Measurements from ENCODE around the gene PIM2. TPM values are rescaled to one million over a fixed set of nuclear protein-coding genes. Genes with fewer than 3 reads are reported as not detected.

PIM2 gene
- total and polyA plus RNA-seq, 2 donors from 2014 or later, result 8.7 to 29.6 TPM

GRCh38 chrX:48934581-48935300, 15.9 kb upstream of the PIM2 start:
- Histone ChIP-seq H3K4me1 (ENCODE audit: control insufficient read depth in 2 of 3, insufficient read depth in 2 of 3, low read depth in 1 of 3, low read length in 3 of 3) (no peaks in the 10 kb centered on the region), H3K27ac (ENCODE audit: low read depth in 2 of 2, low read length in 2 of 2) (no peak overlapping the region), H3K36me3 (ENCODE audit: control insufficient read depth in 2 of 3, insufficient read depth in 3 of 3, low read length in 3 of 3) (peaks cover 2 to 27% (median 2%) of the 10 kb centered on the region in 3 donors), H3K9ac (ENCODE audit: low read length in 3 of 3) (no peak overlapping the region), H3K27me3 (ENCODE audit: control insufficient read depth, insufficient read depth, low read length) (no peaks in the 10 kb centered on the region), H3K4me3 (ENCODE audit: low read length in 3 of 3) (no peak overlapping the region), H3K9me3 (ENCODE audit: control insufficient read depth in 2 of 3, insufficient read depth in 1 of 3, low read length in 3 of 3) (no peaks in the 10 kb centered on the region)
- TF ChIP-seq, protein P1, sequence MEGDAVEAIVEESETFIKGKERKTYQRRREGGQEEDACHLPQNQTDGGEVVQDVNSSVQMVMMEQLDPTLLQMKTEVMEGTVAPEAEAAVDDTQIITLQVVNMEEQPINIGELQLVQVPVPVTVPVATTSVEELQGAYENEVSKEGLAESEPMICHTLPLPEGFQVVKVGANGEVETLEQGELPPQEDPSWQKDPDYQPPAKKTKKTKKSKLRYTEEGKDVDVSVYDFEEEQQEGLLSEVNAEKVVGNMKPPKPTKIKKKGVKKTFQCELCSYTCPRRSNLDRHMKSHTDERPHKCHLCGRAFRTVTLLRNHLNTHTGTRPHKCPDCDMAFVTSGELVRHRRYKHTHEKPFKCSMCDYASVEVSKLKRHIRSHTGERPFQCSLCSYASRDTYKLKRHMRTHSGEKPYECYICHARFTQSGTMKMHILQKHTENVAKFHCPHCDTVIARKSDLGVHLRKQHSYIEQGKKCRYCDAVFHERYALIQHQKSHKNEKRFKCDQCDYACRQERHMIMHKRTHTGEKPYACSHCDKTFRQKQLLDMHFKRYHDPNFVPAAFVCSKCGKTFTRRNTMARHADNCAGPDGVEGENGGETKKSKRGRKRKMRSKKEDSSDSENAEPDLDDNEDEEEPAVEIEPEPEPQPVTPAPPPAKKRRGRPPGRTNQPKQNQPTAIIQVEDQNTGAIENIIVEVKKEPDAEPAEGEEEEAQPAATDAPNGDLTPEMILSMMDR (IDR thresholded peaks at IDR 0.05; ENCODE audit: borderline replicate concordance, extremely low read depth, insufficient read depth), result no peak
- intact Hi-C loops (cut with DNase I), result no loop called here
- DNase-seq (no peak), FAIRE-seq (no peak)

- Histone ChIP-seq H3K4me1 (ENCODE audit: control insufficient read depth in 2 of 3, insufficient read depth in 2 of 3, low read depth in 1 of 3, low read length in 3 of 3) (no peaks in the 10 kb centered on the region), H3K27ac (ENCODE audit: low read depth in 2 of 2, low read length in 2 of 2) (no peak overlapping the region), H3K4me3 (ENCODE audit: low read length in 3 of 3) (no peak overlapping the region), H3K9me3 (ENCODE audit: control insufficient read depth in 2 of 3, insufficient read depth in 1 of 3, low read length in 3 of 3) (no peaks in the 10 kb centered on the region), H3K27me3 (ENCODE audit: control insufficient read depth, insufficient read depth, low read length) (no peaks in the 10 kb centered on the region), H3K9ac (ENCODE audit: low read length in 3 of 3) (no peak overlapping the region), H3K36me3 (ENCODE audit: control insufficient read depth in 2 of 3, insufficient read depth in 3 of 3, low read length in 3 of 3) (peaks cover 2 to 27% (median 2%) of the 10 kb centered on the region in 3 donors)
- FAIRE-seq, result no peak
- DNase-seq, result no peak
- TF ChIP-seq, protein P1 (IDR thresholded peaks at IDR 0.05; ENCODE audit: borderline replicate concordance, extremely low read depth, insufficient read depth), result no peak
- intact Hi-C loops (cut with DNase I), result no loop called here
These were observed 14.9 kb upstream of the PIM2 start for GRCh38 chrX:48933757-48934156.

- TF ChIP-seq, protein P1 (IDR thresholded peaks at IDR 0.05; ENCODE audit: borderline replicate concordance, extremely low read depth, insufficient read depth), result no peak
These were observed 9.0 kb upstream of the PIM2 start for GRCh38 chrX:48927736-48928382.

More at GRCh38 chrX:48927736-48928382, 9.0 kb upstream of the PIM2 start:
- no peak for DNase-seq
- no peaks in the 10 kb centered on the region for H3K27me3 ChIP-seq (ENCODE audit: control insufficient read depth, insufficient read depth, low read length)
- H3K4me3 ChIP-seq (ENCODE audit: low read length in 3 of 3), result no peak overlapping the region
- H3K9ac ChIP-seq (ENCODE audit: low read length in 3 of 3), result no peak overlapping the region
- FAIRE-seq, result no peak
- no peaks in the 10 kb centered on the region for H3K4me1 ChIP-seq (ENCODE audit: control insufficient read depth in 2 of 3, insufficient read depth in 2 of 3, low read depth in 1 of 3, low read length in 3 of 3)
- peaks cover 2 to 20% (median 4%) of the 10 kb centered on the region in 3 donors for H3K36me3 ChIP-seq (ENCODE audit: control insufficient read depth in 2 of 3, insufficient read depth in 3 of 3, low read length in 3 of 3)
- no peaks in the 10 kb centered on the region for H3K9me3 ChIP-seq (ENCODE audit: control insufficient read depth in 2 of 3, insufficient read depth in 1 of 3, low read length in 3 of 3)
- H3K27ac ChIP-seq (ENCODE audit: low read depth in 2 of 2, low read length in 2 of 2), result no peak overlapping the region
- intact Hi-C loops (cut with DNase I), result no loop called here
